Psoas muscle (tissue), 8 donors: ENCODE data around the gene ANKRD66. TPM values are rescaled to one million over a fixed set of nuclear protein-coding genes. Genes with fewer than 3 reads are reported as not detected.

ENCODE experiments used
- ATAC-seq, 4 donors: fragments of 200-7000 bp; cut with Tn5 transposase; one replicate each; pipeline ENCODE4 v1.9.1; 2020; ENCODE audit warnings: moderate library complexity in 3 of 4, mild to moderate bottlenecking in 2 of 4
- DNase-seq, 2 donors: peaks; one replicate each; pipeline ENCODE4 v3.0.0-alpha.2; 2020
- H3K27ac ChIP-seq: fragments of 200-600 bp; one replicate; pipeline ENCODE4 v1.8.0; 2022
- H3K27me3 ChIP-seq, 3 donors: fragments of 200-600 bp in 1 of 3; one replicate each; pipeline versions ENCODE4 v1.6.1 to v1.8.0; 2013 to 2022; ENCODE audit warnings: low read length in 2 of 3, mild to moderate bottlenecking in 2 of 3, moderate library complexity in 1 of 3; ENCODE audit not compliant: insufficient read depth in 3 of 3
- H3K36me3 ChIP-seq, 2 donors: fragments of 200-600 bp in 1 of 2; one replicate each; pipeline versions ENCODE4 v1.6.1 to v1.8.0; 2013 to 2022; ENCODE audit warnings: low read depth in 1 of 2, mild to moderate bottlenecking in 1 of 2, moderate library complexity in 1 of 2; ENCODE audit not compliant: insufficient read depth in 1 of 2
- H3K4me1 ChIP-seq: fragments of 200-600 bp; one replicate; pipeline ENCODE4 v1.8.0; 2022
- H3K4me3 ChIP-seq: fragments of 200-600 bp; one replicate; pipeline ENCODE4 v1.8.0; 2022; ENCODE audit warnings: mild to moderate bottlenecking
- H3K9me3 ChIP-seq: fragments of 200-600 bp; one replicate; pipeline ENCODE4 v1.8.0; 2022
- CTCF ChIP-seq: fragments of 200-600 bp; IDR thresholded peaks from one replicate; pipeline ENCODE4 v1.8.0; 2022; ENCODE audit warnings: antibody characterized with exemption
- WGBS, 3 donors: extraction: QIAGEN DNeasy Blood & Tissue Kit; methylation state at CpG; one replicate each; pipeline versions ENCODE4 v1.1.6 to v1.1.7; 2013; 5-methylcytosine and 5-hydroxymethylcytosine counted together
- intact Hi-C, 2 donors: fragments of 100-400 bp; cut with DNase I; formaldehyde crosslinking; loops; one replicate each; pipeline versions ENCODE4 v1.11.0 to v1.14.2; 2022
- polyA plus RNA-seq, 3 donors: library from polyadenylated mRNA; stranded (reverse); fragments of 200-250 nt; gene quantifications; one replicate each; pipeline ENCODE4 v1.2.3, GENCODE V29; 2013
- total RNA-seq, 4 donors: library from RNA; stranded (reverse); fragmentation: NEBNext Ultra II Directional in 2 of 4; extraction: Animal tissue kit (Norgen Biotek cat#: 25700) in 2 of 4; gene quantifications; one replicate each; pipeline versions ENCODE4 v1.2.1 to v1.2.4, GENCODE V29; 2021 to 2023
- donor health status: healthy with polysubstance abuse.
- donor health status: DM: no; HTN: no; CAD: no; lungs with moderate emphysema.
- donor health status: Bipolar disorder and iron deficiency.
- donor health status: healthy.
- donor health status: DM: yes; HTN: yes; CAD: no.
- donor health status: DM: no; HTN: no; CAD: no.
- donor health status: DM: no; HTN: no; CAD: no.
- donor health status: DM: yes; HTN: yes; CAD: no.

Gene ANKRD66
- total and polyA plus RNA-seq, 7 donors = not detected

GRCh38 chr6:46781478-46782378 lies 35.0 kb downstream of the ANKRD66 start:
- intact Hi-C loops = loop anchor here in 1 of 2 donors (2.0 to 10.0 kb wide), 2 partner anchors 77 to 357 kb away; no protein-coding TSS in a partner anchor
- WGBS, 3 donors = 38 to 39% (median 38%) methylated on average over 6 of the region's 6 CpGs

GRCh38 chr6:46784535-46784934 lies 37.8 kb downstream of the ANKRD66 start:
- DNase-seq (no peak), ATAC-seq (no peak)
- no peaks in the 10 kb centered on the region for H3K27me3 ChIP-seq
- no peak for TF ChIP-seq CTCF
- no peaks in the 10 kb centered on the region for H3K36me3 ChIP-seq
- H3K4me1 ChIP-seq = no peaks in the 10 kb centered on the region
- WGBS, 3 donors = 86 to 92% (median 91%) methylated on average over 1 of the region's 1 CpG
- intact Hi-C loops = loop anchor here in 1 of 2 donors (10.0 kb wide), 1 partner anchor 360 kb away; no protein-coding TSS in a partner anchor
- no peaks in the 10 kb centered on the region for H3K9me3 ChIP-seq
- H3K4me3 ChIP-seq = no peak overlapping the region
- H3K27ac ChIP-seq = no peak overlapping the region

More at GRCh38 chr6:46781478-46782378, 35.0 kb downstream of the ANKRD66 start:
- H3K27ac ChIP-seq = no peak overlapping the region
- no peaks in the 10 kb centered on the region for H3K36me3 ChIP-seq
- no peaks in the 10 kb centered on the region for H3K9me3 ChIP-seq
- no peaks in the 10 kb centered on the region for H3K4me1 ChIP-seq
- H3K27me3 ChIP-seq = no peaks in the 10 kb centered on the region
- H3K4me3 ChIP-seq = no peak overlapping the region
- TF ChIP-seq CTCF = peak; percentile 70
- no peak for DNase-seq
- peak in 2 of 4 donors; percentile 42 to 63 for ATAC-seq

- ATAC-seq (no peak), DNase-seq (no peak)
- WGBS, 3 donors = 78 to 81% (median 81%) methylated on average over 5 of the region's 5 CpGs
- Histone ChIP-seq H3K36me3 (no peaks in the 10 kb centered on the region), H3K9me3 (no peaks in the 10 kb centered on the region), H3K4me1 (no peaks in the 10 kb centered on the region), H3K27me3 (no peaks in the 10 kb centered on the region), H3K4me3 (no peak overlapping the region), H3K27ac (no peak overlapping the region)
- TF ChIP-seq CTCF = no peak
- intact Hi-C loops = loop anchor here in 1 of 2 donors (10.0 kb wide), 1 partner anchor 363 kb away; no protein-coding TSS in a partner anchor
Observed at GRCh38 chr6:46787871-46788540, 41.3 kb downstream of the ANKRD66 start.

GRCh38 chr6:46788791-46789190 lies 42.1 kb downstream of the ANKRD66 start:
- Histone ChIP-seq H3K4me1 (no peaks in the 10 kb centered on the region), H3K27ac (no peak overlapping the region), H3K9me3 (no peaks in the 10 kb centered on the region), H3K4me3 (no peak overlapping the region), H3K36me3 (no peaks in the 10 kb centered on the region), H3K27me3 (no peaks in the 10 kb centered on the region)
- intact Hi-C loops = loop anchor here in 1 of 2 donors (10.0 kb wide), 1 partner anchor 364 kb away; no protein-coding TSS in a partner anchor
- WGBS, 3 donors = 78 to 93% (median 90%) methylated on average over 3 of the region's 3 CpGs
- TF ChIP-seq CTCF = no peak
- ATAC-seq (no peak), DNase-seq (no peak)
